BLaER1 treated with 17β-estradiol and CSF1 and Interleukin-3, amounts not matched to agents 10 nM and 100 nM (cell line): ENCODE measurements around the gene SUOX.

Experiments
- H3K27ac ChIP-seq, 11 experiments: shearing (Covaris generic); formaldehyde crosslinking; 2 replicates each; pipeline ENCODE4 v1.8.1; 2022
- H3K27me3 ChIP-seq, 11 experiments: shearing (Covaris generic); formaldehyde crosslinking; 2 replicates each; pipeline ENCODE4 v1.8.1; 2022
- H3K36me3 ChIP-seq, 11 experiments: shearing (Covaris generic); formaldehyde crosslinking; 2 replicates each; pipeline ENCODE4 v1.8.1; 2022
- H3K4me1 ChIP-seq, 10 experiments: shearing (Covaris generic); formaldehyde crosslinking; 2 replicates each; pipeline ENCODE4 v1.8.1; 2022
- H3K4me2 ChIP-seq, 11 experiments: shearing (Covaris generic); formaldehyde crosslinking; 2 replicates each; pipeline ENCODE4 v1.8.1; 2022
- H3K4me3 ChIP-seq, 10 experiments: shearing (Covaris generic); formaldehyde crosslinking; 2 replicates each; pipeline ENCODE4 v1.8.1; 2022
- H3K9ac ChIP-seq, 11 experiments: shearing (Covaris generic); formaldehyde crosslinking; 2 replicates each; pipeline ENCODE4 v1.8.1; 2022
- H3K9me3 ChIP-seq, 11 experiments: shearing (Covaris generic); formaldehyde crosslinking; replicated peaks in 1 of 11; 2 replicates each; pipeline ENCODE4 v1.8.1; 2022
- H4K20me1 ChIP-seq, 11 experiments: shearing (Covaris generic); formaldehyde crosslinking; 2 replicates each; pipeline ENCODE4 v1.8.1; 2022
- Cebpa-rat ChIP-seq, 11 experiments: shearing (Covaris generic); IDR thresholded peaks; 2 replicates each; pipeline ENCODE4 v1.8.1; 2022

Gene SUOX

GRCh38 chr12:55996715-55997534, at the start of gene SUOX:
Gene SUOX, plus strand, starts transcription at chr12:55997276. Its CDS starts 4,946 bp downstream, at chr12:56002222.
- Histone ChIP-seq H3K27ac (peak within 1 kb of the TSS in 2 of 11 experiments; percentile 8 to 29; a peak in 3 of 22 replicates), H3K9ac (peak within 1 kb of the TSS in 9 of 11 experiments; percentile 10 to 76 (median 46); a peak in 12 of 22 replicates), H3K4me1 (peaks cover 8 to 35% (median 17%) of the 10 kb centered on the region in 10 experiments; a peak in 16 of 20 replicates), H3K9me3 (peaks cover 0 to 6% (median 0%) of the 10 kb centered on the region in 11 experiments; a peak in 1 of 22 replicates), H3K36me3 (peaks cover 36 to 38% (median 37%) of the 10 kb centered on the region in 11 experiments), H4K20me1 (peaks cover 0 to 24% (median 0%) of the 10 kb centered on the region in 11 experiments; a peak in 5 of 22 replicates), H3K4me2 (peak within 1 kb of the TSS; percentile 40 to 90 (median 56)), H3K27me3 (no peaks in the 10 kb centered on the region), H3K4me3 (peak within 1 kb of the TSS in 6 of 10 experiments; percentile 1 to 67 (median 53); a peak in 11 of 20 replicates)
- TF ChIP-seq Cebpa-rat (IDR thresholded peaks at IDR 0.05): no peak

GRCh38 chr12:55955344-55955743, 41.7 kb upstream of the SUOX start:
- no peaks in the 10 kb centered on the region for H3K9me3 ChIP-seq
- H3K9ac ChIP-seq: no peak overlapping the region
- peaks cover 0 to 15% (median 0%) of the 10 kb centered on the region in 11 experiments; a peak in 2 of 22 replicates for H4K20me1 ChIP-seq
- peaks cover 36 to 54% (median 44%) of the 10 kb centered on the region in 11 experiments for H3K36me3 ChIP-seq
- no peaks in the 10 kb centered on the region for H3K27me3 ChIP-seq
- peaks cover 0 to 11% (median 0%) of the 10 kb centered on the region in 10 experiments; a peak in 2 of 20 replicates for H3K4me1 ChIP-seq
- TF ChIP-seq Cebpa-rat (IDR thresholded peaks at IDR 0.05): no peak
- H3K27ac ChIP-seq: no peak overlapping the region
- no peak overlapping the region for H3K4me2 ChIP-seq
- H3K4me3 ChIP-seq: no peak overlapping the region

GRCh38 chr12:55955800-55956508, 41.1 kb upstream of the SUOX start:
- TF ChIP-seq Cebpa-rat (IDR thresholded peaks at IDR 0.05): no peak
- H3K4me2 ChIP-seq: no peak overlapping the region

GRCh38 chr12:55957106-55957859, 39.8 kb upstream of the SUOX start:
- H3K9ac ChIP-seq: no peak overlapping the region
- no peak overlapping the region for H3K4me3 ChIP-seq
- peaks cover 0 to 15% (median 0%) of the 10 kb centered on the region in 11 experiments; a peak in 2 of 22 replicates for H4K20me1 ChIP-seq
- peaks cover 19 to 35% (median 25%) of the 10 kb centered on the region in 11 experiments for H3K36me3 ChIP-seq
- no peak for TF ChIP-seq Cebpa-rat (IDR thresholded peaks at IDR 0.05)
- H3K27ac ChIP-seq: no peak overlapping the region
- H3K4me2 ChIP-seq: no peak overlapping the region
- no peaks in the 10 kb centered on the region for H3K27me3 ChIP-seq
- H3K4me1 ChIP-seq: peaks cover 0 to 11% (median 0%) of the 10 kb centered on the region in 10 experiments; a peak in 2 of 20 replicates
- H3K9me3 ChIP-seq: no peaks in the 10 kb centered on the region

More at GRCh38 chr12:55955800-55956508, 41.1 kb upstream of the SUOX start:
- no peak overlapping the region for H3K4me3 ChIP-seq
- H3K27ac ChIP-seq: no peak overlapping the region
- H3K4me1 ChIP-seq: peaks cover 0 to 11% (median 0%) of the 10 kb centered on the region in 10 experiments; a peak in 2 of 20 replicates
- H4K20me1 ChIP-seq: peaks cover 0 to 15% (median 0%) of the 10 kb centered on the region in 11 experiments; a peak in 2 of 22 replicates
- H3K9me3 ChIP-seq: no peaks in the 10 kb centered on the region
- no peak overlapping the region for H3K9ac ChIP-seq
- peaks cover 32 to 48% (median 39%) of the 10 kb centered on the region in 11 experiments for H3K36me3 ChIP-seq
- no peaks in the 10 kb centered on the region for H3K27me3 ChIP-seq

- H3K36me3 ChIP-seq: peaks cover 0 to 11% (median 7%) of the 10 kb centered on the region in 11 experiments; a peak in 10 of 22 replicates
- H3K27me3 ChIP-seq: no peaks in the 10 kb centered on the region
- peaks cover 22 to 32% (median 29%) of the 10 kb centered on the region in 10 experiments for H3K4me1 ChIP-seq
- no peak overlapping the region for H3K4me3 ChIP-seq
- no peak for TF ChIP-seq Cebpa-rat (IDR thresholded peaks at IDR 0.05)
- no peak overlapping the region for H3K27ac ChIP-seq
- H3K4me2 ChIP-seq: no peak overlapping the region
- H3K9ac ChIP-seq: no peak overlapping the region
- H4K20me1 ChIP-seq: peaks cover 0 to 8% (median 0%) of the 10 kb centered on the region in 11 experiments; a peak in 3 of 22 replicates
- H3K9me3 ChIP-seq: no peaks in the 10 kb centered on the region
These were observed 33.3 kb upstream of the SUOX start for GRCh38 chr12:55963760-55964159.

GRCh38 chr12:55965240-55965639, 31.8 kb upstream of the SUOX start:
- no peak for TF ChIP-seq Cebpa-rat (IDR thresholded peaks at IDR 0.05)
- H3K9me3 ChIP-seq: no peaks in the 10 kb centered on the region
- H3K9ac ChIP-seq: no peak overlapping the region
- no peak overlapping the region for H3K27ac ChIP-seq
- H3K4me1 ChIP-seq: peaks cover 30 to 43% (median 35%) of the 10 kb centered on the region in 10 experiments
- H3K4me2 ChIP-seq: peak overlapping the region in 10 of 11 experiments; percentile 88 to 99 (median 95); a peak in 16 of 22 replicates
- no peak overlapping the region for H3K4me3 ChIP-seq
- peaks cover 0 to 8% (median 0%) of the 10 kb centered on the region in 11 experiments; a peak in 3 of 22 replicates for H4K20me1 ChIP-seq
- H3K27me3 ChIP-seq: no peaks in the 10 kb centered on the region
- peaks cover 0 to 26% (median 21%) of the 10 kb centered on the region in 11 experiments; a peak in 13 of 22 replicates for H3K36me3 ChIP-seq

GRCh38 chr12:55965941-55966407, 31.1 kb upstream of the SUOX start, which contains the start of gene PMEL:
Gene PMEL, minus strand, starts transcription at chr12:55966042. Its CDS starts 31 bp downstream, at chr12:55966011.
- Histone ChIP-seq H3K9me3 (no peaks in the 10 kb centered on the region), H3K27ac (peak within 1 kb of the TSS; percentile 42 to 86 (median 73); a peak in 21 of 22 replicates), H3K4me2 (peak within 1 kb of the TSS; percentile 88 to 99 (median 95)), H3K4me1 (peaks cover 37 to 50% (median 41%) of the 10 kb centered on the region in 10 experiments), H3K36me3 (peaks cover 0 to 33% (median 29%) of the 10 kb centered on the region in 11 experiments; a peak in 16 of 22 replicates), H3K4me3 (peak within 1 kb of the TSS; percentile 72 to 98 (median 83)), H3K27me3 (no peaks in the 10 kb centered on the region), H4K20me1 (peaks cover 0 to 8% (median 0%) of the 10 kb centered on the region in 11 experiments; a peak in 3 of 22 replicates), H3K9ac (peak within 1 kb of the TSS; percentile 81 to 92 (median 85))
- no peak for TF ChIP-seq Cebpa-rat (IDR thresholded peaks at IDR 0.05)
